ENCODE measurements around the gene DRAM1.

DNA sequence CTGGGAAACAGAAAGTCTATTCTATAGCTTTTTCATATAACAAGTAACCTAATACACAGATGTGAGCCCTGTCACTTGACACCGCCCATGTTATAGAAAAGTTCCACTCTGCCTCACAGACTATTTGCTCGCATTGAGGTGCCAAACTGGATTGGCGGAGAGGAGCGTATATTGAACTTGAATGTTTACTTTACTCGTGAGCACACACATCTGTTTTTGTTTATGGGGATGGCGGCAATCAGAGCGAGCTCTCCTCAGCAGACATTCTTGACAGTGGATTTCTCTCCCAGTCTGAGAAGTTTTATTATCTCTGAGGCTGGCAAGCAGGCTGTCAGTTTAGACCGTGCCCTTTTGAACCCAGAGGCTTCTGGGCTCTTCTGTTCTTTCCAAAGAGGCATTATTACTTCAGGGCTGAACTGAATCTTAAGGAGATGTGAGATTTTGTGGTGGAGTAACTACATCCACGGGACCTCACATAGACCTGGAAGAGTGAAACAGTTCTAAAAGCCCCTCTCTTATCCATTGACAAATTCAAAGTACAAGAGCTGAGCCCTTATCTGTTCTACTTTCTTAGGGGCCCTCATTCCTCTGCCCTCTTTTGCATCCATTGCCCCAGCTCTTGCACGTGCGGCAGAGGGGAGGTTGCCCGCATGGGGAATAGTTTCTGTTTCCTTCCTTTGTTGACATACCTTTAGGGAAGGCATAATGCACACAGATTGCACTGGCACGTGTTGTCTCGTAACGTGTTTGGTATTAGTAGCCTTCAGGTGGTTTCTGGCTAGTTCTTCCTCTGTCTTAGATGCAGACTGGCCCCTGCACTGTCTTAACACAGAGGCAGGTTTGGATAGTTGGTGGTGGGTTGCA lies 68.2 kb downstream of the DRAM1 start:
- TF ChIP-seq, protein P1, sequence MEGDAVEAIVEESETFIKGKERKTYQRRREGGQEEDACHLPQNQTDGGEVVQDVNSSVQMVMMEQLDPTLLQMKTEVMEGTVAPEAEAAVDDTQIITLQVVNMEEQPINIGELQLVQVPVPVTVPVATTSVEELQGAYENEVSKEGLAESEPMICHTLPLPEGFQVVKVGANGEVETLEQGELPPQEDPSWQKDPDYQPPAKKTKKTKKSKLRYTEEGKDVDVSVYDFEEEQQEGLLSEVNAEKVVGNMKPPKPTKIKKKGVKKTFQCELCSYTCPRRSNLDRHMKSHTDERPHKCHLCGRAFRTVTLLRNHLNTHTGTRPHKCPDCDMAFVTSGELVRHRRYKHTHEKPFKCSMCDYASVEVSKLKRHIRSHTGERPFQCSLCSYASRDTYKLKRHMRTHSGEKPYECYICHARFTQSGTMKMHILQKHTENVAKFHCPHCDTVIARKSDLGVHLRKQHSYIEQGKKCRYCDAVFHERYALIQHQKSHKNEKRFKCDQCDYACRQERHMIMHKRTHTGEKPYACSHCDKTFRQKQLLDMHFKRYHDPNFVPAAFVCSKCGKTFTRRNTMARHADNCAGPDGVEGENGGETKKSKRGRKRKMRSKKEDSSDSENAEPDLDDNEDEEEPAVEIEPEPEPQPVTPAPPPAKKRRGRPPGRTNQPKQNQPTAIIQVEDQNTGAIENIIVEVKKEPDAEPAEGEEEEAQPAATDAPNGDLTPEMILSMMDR (IDR thresholded peaks at IDR 0.05), result no peak
- no peak for TF ChIP-seq EZH2 (IDR thresholded peaks at IDR 0.05; ENCODE audit: borderline replicate concordance, insufficient read depth, low read depth, low read length, poor library complexity, severe bottlenecking)

All from B cell (primary cell).